Measurements from ENCODE around the gene RAB25.

Gene RAB25

DNA sequence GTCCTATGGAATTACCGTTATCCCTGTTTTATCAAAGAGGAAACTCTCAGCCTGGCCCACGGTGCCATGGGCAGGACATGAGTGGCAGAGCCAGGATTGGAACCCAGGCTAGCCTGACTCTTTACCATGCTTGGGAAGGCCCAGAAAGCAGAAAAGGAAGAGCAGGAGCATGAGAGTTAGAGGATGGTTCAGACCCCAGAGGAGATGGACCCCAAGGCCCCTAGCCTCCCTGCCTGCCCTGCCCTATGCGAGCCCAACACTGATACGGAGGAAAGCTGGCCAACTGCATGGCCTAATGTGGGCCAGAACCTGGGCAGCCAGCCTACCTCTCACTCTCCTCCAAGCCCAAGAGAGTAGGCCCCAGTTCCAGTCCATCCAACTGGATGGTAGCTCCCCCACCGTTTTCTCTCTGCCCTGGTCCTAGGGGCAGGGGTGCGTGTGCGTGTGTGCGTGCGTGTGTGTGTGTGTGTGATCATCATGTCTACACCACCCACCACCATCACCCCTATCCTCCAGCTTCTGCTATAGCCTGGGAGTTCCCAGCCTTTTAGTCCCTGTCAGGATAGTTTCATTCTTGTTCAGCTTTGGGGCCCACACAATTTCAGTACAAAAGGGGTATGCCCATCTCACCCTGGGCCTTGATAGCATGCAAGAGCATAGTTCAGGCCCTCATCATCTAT is 36.7 kb downstream of the RAB25 start:
- Histone ChIP-seq H4K20me1 (ENCODE audit: low read depth, low read length) (no peaks in the 10 kb centered on the region), H2AFZ (ENCODE audit: low read depth, low read length, severe bottlenecking) (no peak overlapping the region), H3F3A (ENCODE audit: insufficient read depth) (no peaks in the 10 kb centered on the region), H3K4me3 (ENCODE audit: insufficient read depth, low read length, poor library complexity, severe bottlenecking) (no peak overlapping the region), H3K27me3 (ENCODE audit: low read length) (no peaks in the 10 kb centered on the region), H3K9ac (ENCODE audit: low read length) (no peak overlapping the region), H3K4me2 (ENCODE audit: low read depth, low read length, poor library complexity, severe bottlenecking) (no peak overlapping the region), H3K27ac (ENCODE audit: low read depth, low read length) (no peak overlapping the region), H3K36me3 (ENCODE audit: low read length) (no peaks in the 10 kb centered on the region), H3K9me2 (replicated peaks; ENCODE audit: insufficient read depth, low read length) (no peaks in the 10 kb centered on the region), H3K79me2 (ENCODE audit: insufficient read depth, low read length) (no peaks in the 10 kb centered on the region), H3K9me3 (ENCODE audit: insufficient read depth, low read length) (no peaks in the 10 kb centered on the region)
- TF ChIP-seq EZH2phosphoT487 (conservative IDR thresholded peaks at IDR 0.05; ENCODE audit: low read length), result no peak
- TF ChIP-seq, protein P1, sequence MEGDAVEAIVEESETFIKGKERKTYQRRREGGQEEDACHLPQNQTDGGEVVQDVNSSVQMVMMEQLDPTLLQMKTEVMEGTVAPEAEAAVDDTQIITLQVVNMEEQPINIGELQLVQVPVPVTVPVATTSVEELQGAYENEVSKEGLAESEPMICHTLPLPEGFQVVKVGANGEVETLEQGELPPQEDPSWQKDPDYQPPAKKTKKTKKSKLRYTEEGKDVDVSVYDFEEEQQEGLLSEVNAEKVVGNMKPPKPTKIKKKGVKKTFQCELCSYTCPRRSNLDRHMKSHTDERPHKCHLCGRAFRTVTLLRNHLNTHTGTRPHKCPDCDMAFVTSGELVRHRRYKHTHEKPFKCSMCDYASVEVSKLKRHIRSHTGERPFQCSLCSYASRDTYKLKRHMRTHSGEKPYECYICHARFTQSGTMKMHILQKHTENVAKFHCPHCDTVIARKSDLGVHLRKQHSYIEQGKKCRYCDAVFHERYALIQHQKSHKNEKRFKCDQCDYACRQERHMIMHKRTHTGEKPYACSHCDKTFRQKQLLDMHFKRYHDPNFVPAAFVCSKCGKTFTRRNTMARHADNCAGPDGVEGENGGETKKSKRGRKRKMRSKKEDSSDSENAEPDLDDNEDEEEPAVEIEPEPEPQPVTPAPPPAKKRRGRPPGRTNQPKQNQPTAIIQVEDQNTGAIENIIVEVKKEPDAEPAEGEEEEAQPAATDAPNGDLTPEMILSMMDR (IDR thresholded peaks at IDR 0.05; ENCODE audit: insufficient read depth, low read length, poor library complexity, severe bottlenecking), result no peak

DNA sequence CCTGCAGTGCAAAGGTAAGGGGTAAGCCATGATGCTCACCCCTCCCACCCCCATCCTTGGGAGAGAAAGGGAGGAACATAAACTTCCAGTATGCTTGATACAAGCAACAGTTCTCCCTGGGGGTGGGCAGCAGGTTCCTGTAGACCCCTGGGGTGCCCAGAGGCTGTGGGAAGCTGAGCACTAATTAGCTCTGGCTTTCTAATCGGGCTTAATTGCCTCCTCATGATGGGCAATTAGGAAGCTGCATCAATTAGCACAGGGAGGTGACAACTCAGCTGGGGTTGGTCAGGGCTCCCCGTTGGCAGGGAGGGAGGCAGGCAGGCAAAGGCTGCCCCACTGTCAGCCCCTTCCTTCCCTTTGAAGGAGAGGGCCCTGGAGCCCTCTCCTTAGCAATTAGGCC is 37.8 kb downstream of the RAB25 start:
- no peaks in the 10 kb centered on the region for H4K20me1 ChIP-seq (ENCODE audit: low read depth, low read length)
- H3K79me2 ChIP-seq (ENCODE audit: insufficient read depth, low read length), result no peaks in the 10 kb centered on the region
- H3K9me3 ChIP-seq (ENCODE audit: insufficient read depth, low read length), result no peaks in the 10 kb centered on the region
- H3K36me3 ChIP-seq (ENCODE audit: low read length), result no peaks in the 10 kb centered on the region
- no peak overlapping the region for H2AFZ ChIP-seq (ENCODE audit: low read depth, low read length, severe bottlenecking)
- no peak for TF ChIP-seq EZH2phosphoT487 (conservative IDR thresholded peaks at IDR 0.05; ENCODE audit: low read length)
- TF ChIP-seq, protein P1 (IDR thresholded peaks at IDR 0.05; ENCODE audit: insufficient read depth, low read length, poor library complexity, severe bottlenecking), result no peak
- H3K9ac ChIP-seq (ENCODE audit: low read length), result no peak overlapping the region
- H3K9me2 ChIP-seq (replicated peaks; ENCODE audit: insufficient read depth, low read length), result no peaks in the 10 kb centered on the region
- no peaks in the 10 kb centered on the region for H3F3A ChIP-seq (ENCODE audit: insufficient read depth)
- H3K27ac ChIP-seq (ENCODE audit: low read depth, low read length), result no peak overlapping the region
- no peak overlapping the region for H3K4me2 ChIP-seq (ENCODE audit: low read depth, low read length, poor library complexity, severe bottlenecking)
- H3K4me3 ChIP-seq (ENCODE audit: insufficient read depth, low read length, poor library complexity, severe bottlenecking), result no peak overlapping the region
- H3K27me3 ChIP-seq (ENCODE audit: low read length), result no peaks in the 10 kb centered on the region

DNA sequence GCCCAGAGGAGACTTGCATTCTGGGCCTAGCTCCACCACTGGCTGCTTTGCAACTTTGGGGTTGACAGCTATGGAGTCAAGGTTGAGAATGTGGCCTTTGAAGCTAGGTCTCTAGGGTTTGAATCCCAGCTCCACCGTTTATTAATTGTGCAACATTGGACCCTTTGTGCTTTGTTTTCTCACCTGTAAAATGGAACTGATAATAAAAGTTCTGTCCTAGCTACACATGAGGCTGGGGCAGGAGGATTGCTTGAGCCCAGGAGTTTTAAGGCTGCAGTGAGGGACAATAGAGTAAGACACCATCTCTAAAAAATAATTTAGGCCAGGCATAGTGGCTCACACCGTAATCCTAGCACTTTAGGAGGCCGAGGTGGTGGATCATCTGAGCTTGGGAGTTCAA is 38.3 kb downstream of the RAB25 start:
- Histone ChIP-seq H3K79me2 (ENCODE audit: insufficient read depth, low read length) (no peaks in the 10 kb centered on the region), H3F3A (ENCODE audit: insufficient read depth) (no peaks in the 10 kb centered on the region), H4K20me1 (ENCODE audit: low read depth, low read length) (no peaks in the 10 kb centered on the region), H3K27ac (ENCODE audit: low read depth, low read length) (no peak overlapping the region), H3K9me3 (ENCODE audit: insufficient read depth, low read length) (no peaks in the 10 kb centered on the region), H3K9me2 (replicated peaks; ENCODE audit: insufficient read depth, low read length) (no peaks in the 10 kb centered on the region), H2AFZ (ENCODE audit: low read depth, low read length, severe bottlenecking) (no peak overlapping the region), H3K4me3 (ENCODE audit: insufficient read depth, low read length, poor library complexity, severe bottlenecking) (no peak overlapping the region), H3K4me2 (ENCODE audit: low read depth, low read length, poor library complexity, severe bottlenecking) (no peak overlapping the region), H3K36me3 (ENCODE audit: low read length) (no peaks in the 10 kb centered on the region), H3K9ac (ENCODE audit: low read length) (no peak overlapping the region), H3K27me3 (ENCODE audit: low read length) (no peaks in the 10 kb centered on the region)
- no peak for TF ChIP-seq EZH2phosphoT487 (conservative IDR thresholded peaks at IDR 0.05; ENCODE audit: low read length)
- TF ChIP-seq, protein P1 (IDR thresholded peaks at IDR 0.05; ENCODE audit: insufficient read depth, low read length, poor library complexity, severe bottlenecking), result no peak
